ENCODE results near the gene POLR2H.
A peak's percentile ranks its signal among the peaks of the same experiment; 100 is the strongest.

The POLR2H gene

GRCh38 chr3:184361532-184361931 lies at the start of gene POLR2H, which contains the start of gene CLCN2:
Gene POLR2H (plus strand): TSS chr3:184361710. CDS start chr3:184363493, 1,783 bp downstream.
Gene CLCN2 (minus strand): TSS chr3:184361605. CDS start chr3:184361479, 126 bp downstream.
- POLR2A ChIA-PET: interaction anchor here (0.7 to 1.5 kb wide), 4 partner anchors 9 to 176 kb away, joined by 3 to 5 read pairs (median 4); no protein-coding TSS in a partner anchor
- CTCF ChIA-PET: interaction anchor here (0.7 to 4.1 kb wide), 6 partner anchors 7 to 178 kb away, joined by 3 to 22 read pairs (median 4); partner anchors contain the start of gene FAM131A
- peak within 1 kb of the TSS; percentile 80 for H3K4me3 ChIP-seq (ENCODE audit: low read depth, low read length)
- DNase-seq (ENCODE audit: low read depth, low spot score): no peak
- TF ChIP-seq CTCF (IDR thresholded peaks at IDR 0.05; ENCODE audit: insufficient read depth, low read length, missing control alignments): no peak

GRCh38 chr3:184314363-184314699 lies 47.2 kb upstream of the POLR2H start, which contains the start of gene EIF4G1:
Gene EIF4G1 (plus strand): TSS chr3:184314606. CDS start chr3:184315797, 1,191 bp downstream.
- H3K4me3 ChIP-seq (ENCODE audit: low read depth, low read length): peak within 1 kb of the TSS; percentile 90
- no peak for TF ChIP-seq CTCF (IDR thresholded peaks at IDR 0.05; ENCODE audit: insufficient read depth, low read length, missing control alignments)
- ChIA-PET CTCF (no interaction called here), POLR2A (interaction anchor here (0.7 kb wide), 1 partner anchor 18 kb away, joined by 4 read pairs; no protein-coding TSS in a partner anchor)
- DNase-seq (ENCODE audit: low read depth, low spot score): no peak

GRCh38 chr3:184314700-184315542 lies 46.6 kb upstream of the POLR2H start:
- DNase-seq (ENCODE audit: low read depth, low spot score): no peak
- CTCF ChIA-PET: interaction anchor here (1.0 kb wide), 1 partner anchor 228 kb away, joined by 3 read pairs; no protein-coding TSS in a partner anchor

GRCh38 chr3:184315543-184315867 lies 46.0 kb upstream of the POLR2H start:
- peak overlapping the region; percentile 90 for H3K4me3 ChIP-seq (ENCODE audit: low read depth, low read length)
- DNase-seq (ENCODE audit: low read depth, low spot score): no peak
- ChIA-PET CTCF (interaction anchor here (0.8 to 1.9 kb wide), 5 partner anchors 9 to 228 kb away, joined by 3 to 6 read pairs (median 4); partner anchors contain the start of gene EEF1AKMT4), POLR2A (interaction anchor here (1.3 kb wide), 1 partner anchor 22 kb away, joined by 3 read pairs; no protein-coding TSS in a partner anchor)
- TF ChIP-seq CTCF (IDR thresholded peaks at IDR 0.05; ENCODE audit: insufficient read depth, low read length, missing control alignments): no peak

More at GRCh38 chr3:184314700-184315542, 46.6 kb upstream of the POLR2H start:
- POLR2A ChIA-PET: interaction anchor here (0.6 to 1.3 kb wide), 3 partner anchors 14 to 22 kb away, joined by 3 read pairs; no protein-coding TSS in a partner anchor
- TF ChIP-seq CTCF (IDR thresholded peaks at IDR 0.05; ENCODE audit: insufficient read depth, low read length, missing control alignments): no peak
- H3K4me3 ChIP-seq (ENCODE audit: low read depth, low read length): peak overlapping the region; percentile 90

GRCh38 chr3:184315871-184316661 lies 45.4 kb upstream of the POLR2H start:
- no peak for DNase-seq (ENCODE audit: low read depth, low spot score)
- POLR2A ChIA-PET: interaction anchor here (1.3 kb wide), 1 partner anchor 21 kb away, joined by 3 read pairs; no protein-coding TSS in a partner anchor
- CTCF ChIA-PET: interaction anchor here (0.8 to 1.9 kb wide), 6 partner anchors 9 to 227 kb away, joined by 3 to 6 read pairs (median 4); partner anchors contain the start of gene EEF1AKMT4
- TF ChIP-seq CTCF (IDR thresholded peaks at IDR 0.05; ENCODE audit: insufficient read depth, low read length, missing control alignments): no peak
- H3K4me3 ChIP-seq (ENCODE audit: low read depth, low read length): peak overlapping the region; percentile 90
